GM21360 (cell line): ENCODE results near the gene IFI44L.

Source experiments
- ATAC-seq: cut with Tn5 transposase; IDR thresholded peaks from one replicate; pipeline ENCODE4 v1.9.1; 2021; ENCODE audit warnings: mild to moderate bottlenecking, moderate library complexity; ENCODE audit not compliant: unreplicated experiment

The IFI44L gene

DNA sequence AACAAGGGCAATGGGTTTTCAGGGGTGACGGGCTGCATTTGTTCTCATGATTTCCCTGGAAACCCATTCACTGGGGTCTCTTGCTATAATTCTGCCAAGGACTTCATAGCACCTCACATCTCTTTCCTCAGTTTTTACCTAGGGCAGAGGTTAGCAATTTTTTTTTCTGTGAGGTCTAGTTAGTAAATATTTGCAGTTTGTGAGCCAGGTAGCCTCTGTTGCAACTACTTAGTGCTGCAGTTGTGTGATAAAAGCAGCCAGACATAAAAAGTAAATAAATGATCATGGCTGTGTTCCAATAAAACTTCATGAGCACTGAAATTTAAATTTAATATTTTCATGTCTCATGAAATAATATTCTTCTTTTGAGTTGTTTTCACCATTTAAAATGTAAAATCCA is 67.1 kb downstream of the IFI44L start:
- ATAC-seq = no peak

DNA sequence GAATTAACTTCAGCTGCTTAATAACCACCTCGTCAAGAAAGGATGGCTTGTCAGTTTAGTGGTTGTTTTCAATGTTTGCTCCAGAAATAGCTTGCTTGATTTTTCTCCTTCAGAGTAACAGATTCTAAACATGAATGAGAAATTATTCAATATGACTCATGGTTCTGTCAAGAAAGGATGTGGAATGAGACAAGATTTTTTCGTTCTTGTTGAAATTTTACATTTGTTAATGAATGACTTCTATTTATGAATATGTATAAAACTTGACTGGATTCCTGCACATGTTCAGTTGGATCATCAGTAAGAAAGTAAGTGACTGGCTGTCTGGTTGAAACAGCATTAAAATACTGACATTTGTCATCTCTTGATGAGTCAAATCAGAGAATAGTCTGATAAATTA is 67.7 kb downstream of the IFI44L start:
- no peak for ATAC-seq

GRCh38 chr1:78688697-78689096 is 68.4 kb downstream of the IFI44L start:
- no peak for ATAC-seq

- no peak for ATAC-seq
Measured at GRCh38 chr1:78690516-78690915, 70.3 kb downstream of the IFI44L start.

- no peak for ATAC-seq
Measured at GRCh38 chr1:78691995-78692747, 71.9 kb downstream of the IFI44L start.
